Measurements from ENCODE around the gene ABHD2.

GRCh38 chr15:89150762-89151664, 62.8 kb downstream of the ABHD2 start:
- TF ChIP-seq POLR2A (IDR thresholded peaks at IDR 0.05) (no peak), CTCF (IDR thresholded peaks at IDR 0.05) (no peak)
